ENCODE data around the gene RNF115. TPM values are rescaled to one million over a fixed set of nuclear protein-coding genes. Genes with fewer than 3 reads are reported as not detected.
"Not testable (repeated sequence)": the region's sequence is repeated elsewhere in the genome, so short reads cannot be mapped to it uniquely, and the experiment has no call there.

The RNF115 gene
- total RNA-seq, 4 donors from 2014 or later = 7.0 to 12.8 (median 9.3) TPM

- DNase-seq (ENCODE audit: low spot score in 2 of 2) = no peak
- intact Hi-C loops (cut with DNase I; ENCODE audit: low total_unique reads) = no loop called here
- no peak overlapping the region for H3K4me3 ChIP-seq (ENCODE audit: low read depth, poor library complexity, severe bottlenecking)
- TF ChIP-seq CTCF (IDR thresholded peaks at IDR 0.05) (no peak), POLR2A (IDR thresholded peaks at IDR 0.05) (no peak)
- 91 to 96% methylated on average over 1 of the region's 1 CpG for WGBS, 2 donors
These were observed 52.8 kb downstream of the RNF115 start for GRCh38 chr1:145771056-145771455.

- 98 to 99% methylated on average over 10 of the region's 10 CpGs for WGBS, 2 donors
- intact Hi-C loops (cut with DNase I; ENCODE audit: low total_unique reads); H3K4me3 ChIP-seq (ENCODE audit: low read depth, poor library complexity, severe bottlenecking); DNase-seq (ENCODE audit: low spot score in 2 of 2): not testable (repeated sequence)
These were observed 55.9 kb downstream of the RNF115 start for GRCh38 chr1:145768004-145768403.

- intact Hi-C loops (cut with DNase I; ENCODE audit: low total_unique reads); H3K4me3 ChIP-seq (ENCODE audit: low read depth, poor library complexity, severe bottlenecking); DNase-seq (ENCODE audit: low spot score in 2 of 2): not testable (repeated sequence)
- 94 to 100% methylated on average over 8 to 13 of the region's 29 CpGs for WGBS, 2 donors
These were observed 57.0 kb downstream of the RNF115 start for GRCh38 chr1:145766926-145767325.

GRCh38 chr1:145765585-145766360 is 58.1 kb downstream of the RNF115 start:
- DNase-seq (ENCODE audit: low spot score in 2 of 2); H3K4me3 ChIP-seq (ENCODE audit: low read depth, poor library complexity, severe bottlenecking); intact Hi-C loops (cut with DNase I; ENCODE audit: low total_unique reads): not testable (repeated sequence)
- 79 to 81% methylated on average over 5 of the region's 5 CpGs for WGBS, 2 donors

GRCh38 chr1:145765127-145765526 is 58.8 kb downstream of the RNF115 start:
- intact Hi-C loops (cut with DNase I; ENCODE audit: low total_unique reads); DNase-seq (ENCODE audit: low spot score in 2 of 2); H3K4me3 ChIP-seq (ENCODE audit: low read depth, poor library complexity, severe bottlenecking): not testable (repeated sequence)
- WGBS, 2 donors = 93 to 97% methylated on average over 2 to 3 of the region's 3 CpGs

- intact Hi-C loops (cut with DNase I; ENCODE audit: low total_unique reads); DNase-seq (ENCODE audit: low spot score in 2 of 2); H3K4me3 ChIP-seq (ENCODE audit: low read depth, poor library complexity, severe bottlenecking): not testable (repeated sequence)
- 91 to 97% methylated on average over 19 to 50 of the region's 52 CpGs for WGBS, 2 donors
These were observed 59.5 kb downstream of the RNF115 start for GRCh38 chr1:145764231-145764940.

GRCh38 chr1:145762001-145762400 is 61.9 kb downstream of the RNF115 start:
- DNase-seq (ENCODE audit: low spot score in 2 of 2); intact Hi-C loops (cut with DNase I; ENCODE audit: low total_unique reads); H3K4me3 ChIP-seq (ENCODE audit: low read depth, poor library complexity, severe bottlenecking): not testable (repeated sequence)
- WGBS, 2 donors = 95 to 100% methylated on average over 2 of the region's 2 CpGs

GRCh38 chr1:145761498-145761897 is 62.4 kb downstream of the RNF115 start:
- DNase-seq (ENCODE audit: low spot score in 2 of 2); intact Hi-C loops (cut with DNase I; ENCODE audit: low total_unique reads); H3K4me3 ChIP-seq (ENCODE audit: low read depth, poor library complexity, severe bottlenecking): not testable (repeated sequence)
- 97 to 99% methylated on average over 11 of the region's 11 CpGs for WGBS, 2 donors

GRCh38 chr1:145760395-145760949 is 63.4 kb downstream of the RNF115 start:
- 97 to 100% methylated on average over 4 of the region's 4 CpGs for WGBS, 2 donors
- intact Hi-C loops (cut with DNase I; ENCODE audit: low total_unique reads); H3K4me3 ChIP-seq (ENCODE audit: low read depth, poor library complexity, severe bottlenecking); DNase-seq (ENCODE audit: low spot score in 2 of 2): not testable (repeated sequence)

GRCh38 chr1:145759721-145760120 is 64.2 kb downstream of the RNF115 start:
- intact Hi-C loops (cut with DNase I; ENCODE audit: low total_unique reads) = no loop called here

More at GRCh38 chr1:145759721-145760120, 64.2 kb downstream of the RNF115 start:
- whole genome bisulfite sequencing, 2 donors = 88 to 91% methylated on average over 1 of the region's 1 CpG
- no peak for DNase-seq (ENCODE audit: low spot score in 2 of 2)
- TF ChIP-seq CTCF (IDR thresholded peaks at IDR 0.05) = no peak
- TF ChIP-seq POLR2A (IDR thresholded peaks at IDR 0.05) = no peak
- H3K4me3 ChIP-seq (ENCODE audit: low read depth, poor library complexity, severe bottlenecking) = no peak overlapping the region

Measured in lower leg skin (tissue), 4 donors.